Activated T-cell treated with anti-CD3 and anti-CD28 coated beads, Interleukin-2, amount 50 U/mL, for 72 hours (primary cell): Measurements from ENCODE around the gene SLMAP. TPM values are rescaled to one million over a fixed set of nuclear protein-coding genes. Genes with fewer than 3 reads are reported as not detected.

Experiments
- ATAC-seq, 2 donors: fragments of 150-1000 bp; cut with Tn5 transposase; replicated peaks in 1 of 2; 2 replicates each; pipeline ENCODE4 v1.10.0; 2021; ENCODE audit warnings: moderate library complexity in 2 of 2, mild to moderate bottlenecking in 1 of 2
- DNase-seq, 2 donors: peaks; one replicate each; pipeline ENCODE4 v3.0.0; 2021 to 2022; ENCODE audit warnings: mixed read lengths in 1 of 2
- H3K27ac Mint-ChIP-seq: one replicate; pipeline ENCODE4 v1.8.0; 2022; ENCODE audit warnings: mild to moderate bottlenecking, moderate library complexity, mixed read lengths
- H3K27me3 Mint-ChIP-seq: one replicate; pipeline ENCODE4 v1.8.0; 2022; ENCODE audit warnings: low read depth, mixed read lengths
- H3K36me3 Mint-ChIP-seq, 2 donors: one replicate each; pipeline ENCODE4 v1.8.0; 2022; ENCODE audit warnings: mixed read lengths in 2 of 2, mild to moderate bottlenecking in 1 of 2; ENCODE audit not compliant: insufficient read depth in 2 of 2
- H3K4me1 Mint-ChIP-seq: one replicate; pipeline ENCODE4 v1.8.0; 2022; ENCODE audit warnings: low read depth, mixed read lengths
- H3K4me3 Mint-ChIP-seq, 2 donors: one replicate each; pipeline ENCODE4 v1.8.0; 2022; ENCODE audit warnings: mild to moderate bottlenecking in 2 of 2, mixed read lengths in 2 of 2, moderate library complexity in 2 of 2
- H3K9me3 Mint-ChIP-seq, 2 donors: one replicate each; pipeline ENCODE4 v1.8.0; 2022; ENCODE audit warnings: mixed read lengths in 2 of 2
- total RNA-seq, 2 donors: library from RNA; stranded (reverse); gene quantifications; one replicate each; pipeline ENCODE4 v1.2.3, GENCODE V29; 2022

Gene SLMAP
- total RNA-seq, 2 donors from 2014 or later: 36.5 to 42.9 TPM

GRCh38 chr3:57900786-57901185 lies 144.7 kb downstream of the SLMAP start:
- Mint-ChIP-seq H3K27me3 (no peaks in the 10 kb centered on the region), H3K27ac (no peak overlapping the region), H3K9me3 (no peaks in the 10 kb centered on the region), H3K36me3 (peaks cover 1 to 7% of the 10 kb centered on the region in 2 donors), H3K4me1 (no peaks in the 10 kb centered on the region), H3K4me3 (no peak overlapping the region)
- DNase-seq (no peak), ATAC-seq (no peak)

GRCh38 chr3:57903124-57903890 lies 147.2 kb downstream of the SLMAP start:
- peaks cover 1 to 7% of the 10 kb centered on the region in 2 donors for H3K36me3 Mint-ChIP-seq
- no peaks in the 10 kb centered on the region for H3K4me1 Mint-ChIP-seq
- H3K27me3 Mint-ChIP-seq: no peaks in the 10 kb centered on the region
- no peak overlapping the region for H3K4me3 Mint-ChIP-seq
- ATAC-seq (no peak), DNase-seq (no peak)
- no peak overlapping the region for H3K27ac Mint-ChIP-seq
- no peaks in the 10 kb centered on the region for H3K9me3 Mint-ChIP-seq

- DNase-seq: peak in 1 of 2 donors; percentile 11
- no peaks in the 10 kb centered on the region for H3K27me3 Mint-ChIP-seq
- ATAC-seq: no peak
- H3K9me3 Mint-ChIP-seq: no peaks in the 10 kb centered on the region
- H3K4me3 Mint-ChIP-seq: no peak overlapping the region
- no peaks in the 10 kb centered on the region for H3K4me1 Mint-ChIP-seq
- H3K36me3 Mint-ChIP-seq: peaks cover 4 to 10% of the 10 kb centered on the region in 2 donors
- no peak overlapping the region for H3K27ac Mint-ChIP-seq
These were observed 154.9 kb downstream of the SLMAP start for GRCh38 chr3:57910990-57911389.

GRCh38 chr3:57911593-57911992 lies 155.5 kb downstream of the SLMAP start:
- Mint-ChIP-seq H3K4me1 (no peaks in the 10 kb centered on the region), H3K27ac (no peak overlapping the region), H3K27me3 (no peaks in the 10 kb centered on the region), H3K9me3 (no peaks in the 10 kb centered on the region), H3K36me3 (peaks cover 4 to 12% of the 10 kb centered on the region in 2 donors), H3K4me3 (no peak overlapping the region)
- DNase-seq: no peak
- no peak for ATAC-seq

- no peak overlapping the region for H3K27ac Mint-ChIP-seq
- peaks cover 0 to 11% of the 10 kb centered on the region in 2 donors for H3K36me3 Mint-ChIP-seq
- no peaks in the 10 kb centered on the region for H3K4me1 Mint-ChIP-seq
- no peak overlapping the region for H3K4me3 Mint-ChIP-seq
- H3K9me3 Mint-ChIP-seq: no peaks in the 10 kb centered on the region
- ATAC-seq: no peak
- DNase-seq: no peak
- H3K27me3 Mint-ChIP-seq: no peaks in the 10 kb centered on the region
These were observed 161.5 kb downstream of the SLMAP start for GRCh38 chr3:57917601-57918000.

- Mint-ChIP-seq H3K4me1 (no peaks in the 10 kb centered on the region), H3K27me3 (no peaks in the 10 kb centered on the region)
These were observed 162.2 kb downstream of the SLMAP start for GRCh38 chr3:57918123-57918837.

GRCh38 chr3:57919987-57920386 lies 163.9 kb downstream of the SLMAP start:
- no peak overlapping the region for H3K4me3 Mint-ChIP-seq
- no peaks in the 10 kb centered on the region for H3K4me1 Mint-ChIP-seq
- ATAC-seq (no peak), DNase-seq (no peak)
- H3K9me3 Mint-ChIP-seq: no peaks in the 10 kb centered on the region
- no peaks in the 10 kb centered on the region for H3K27me3 Mint-ChIP-seq
- peaks cover 0 to 15% of the 10 kb centered on the region in 2 donors for H3K36me3 Mint-ChIP-seq
- no peak overlapping the region for H3K27ac Mint-ChIP-seq

More at GRCh38 chr3:57918123-57918837, 162.2 kb downstream of the SLMAP start:
- Mint-ChIP-seq H3K9me3 (no peaks in the 10 kb centered on the region), H3K4me3 (no peak overlapping the region), H3K36me3 (peaks cover 0 to 13% of the 10 kb centered on the region in 2 donors), H3K27ac (no peak overlapping the region)
- ATAC-seq (no peak), DNase-seq (no peak)

- ATAC-seq (no peak), DNase-seq (no peak)
- H3K36me3 Mint-ChIP-seq: peaks cover 0 to 14% of the 10 kb centered on the region in 2 donors
- H3K27ac Mint-ChIP-seq: no peak overlapping the region
- H3K27me3 Mint-ChIP-seq: no peaks in the 10 kb centered on the region
- no peaks in the 10 kb centered on the region for H3K4me1 Mint-ChIP-seq
- no peak overlapping the region for H3K4me3 Mint-ChIP-seq
- no peaks in the 10 kb centered on the region for H3K9me3 Mint-ChIP-seq
These were observed 167.0 kb downstream of the SLMAP start for GRCh38 chr3:57923101-57923500.

GRCh38 chr3:57923752-57924151 lies 167.6 kb downstream of the SLMAP start:
- no peak overlapping the region for H3K27ac Mint-ChIP-seq
- H3K4me3 Mint-ChIP-seq: no peak overlapping the region
- H3K4me1 Mint-ChIP-seq: no peaks in the 10 kb centered on the region
- no peaks in the 10 kb centered on the region for H3K27me3 Mint-ChIP-seq
- DNase-seq (no peak), ATAC-seq (no peak)
- H3K9me3 Mint-ChIP-seq: no peaks in the 10 kb centered on the region
- H3K36me3 Mint-ChIP-seq: peaks cover 0 to 13% of the 10 kb centered on the region in 2 donors

GRCh38 chr3:57927166-57927565 lies 171.1 kb downstream of the SLMAP start:
- H3K27me3 Mint-ChIP-seq: no peaks in the 10 kb centered on the region
- no peak overlapping the region for H3K27ac Mint-ChIP-seq
- no peak for ATAC-seq
- peaks cover 0 to 10% of the 10 kb centered on the region in 2 donors for H3K36me3 Mint-ChIP-seq
- no peaks in the 10 kb centered on the region for H3K9me3 Mint-ChIP-seq
- H3K4me3 Mint-ChIP-seq: no peak overlapping the region
- DNase-seq: no peak
- H3K4me1 Mint-ChIP-seq: no peaks in the 10 kb centered on the region

GRCh38 chr3:57927916-57928315 lies 171.8 kb downstream of the SLMAP start:
- ATAC-seq (no peak), DNase-seq (no peak)
- H3K27ac Mint-ChIP-seq: no peak overlapping the region
- H3K9me3 Mint-ChIP-seq: no peaks in the 10 kb centered on the region
- H3K4me3 Mint-ChIP-seq: no peak overlapping the region
- no peaks in the 10 kb centered on the region for H3K27me3 Mint-ChIP-seq
- peaks cover 0 to 8% of the 10 kb centered on the region in 2 donors for H3K36me3 Mint-ChIP-seq
- H3K4me1 Mint-ChIP-seq: no peaks in the 10 kb centered on the region

GRCh38 chr3:57928511-57928910 lies 172.4 kb downstream of the SLMAP start:
- peaks cover 0 to 8% of the 10 kb centered on the region in 2 donors for H3K36me3 Mint-ChIP-seq
- no peak for ATAC-seq

GRCh38 chr3:57929988-57930387 lies 173.9 kb downstream of the SLMAP start:
- Mint-ChIP-seq H3K36me3 (peaks cover 0 to 8% of the 10 kb centered on the region in 2 donors), H3K4me3 (no peak overlapping the region), H3K4me1 (no peaks in the 10 kb centered on the region), H3K9me3 (no peaks in the 10 kb centered on the region), H3K27ac (no peak overlapping the region), H3K27me3 (no peaks in the 10 kb centered on the region)
- ATAC-seq (peak in 1 of 2 donors; percentile 56), DNase-seq (no peak)

More at GRCh38 chr3:57928511-57928910, 172.4 kb downstream of the SLMAP start:
- Mint-ChIP-seq H3K9me3 (no peaks in the 10 kb centered on the region), H3K4me1 (no peaks in the 10 kb centered on the region), H3K27me3 (no peaks in the 10 kb centered on the region), H3K27ac (peak overlapping the region; percentile 38), H3K4me3 (no peak overlapping the region)
- DNase-seq: no peak
